Measurements from ENCODE around the gene DCUN1D2. TPM values are rescaled to one million over a fixed set of nuclear protein-coding genes. Genes with fewer than 3 reads are reported as not detected.
A peak's percentile ranks its signal among the peaks of the same experiment; 100 is the strongest.
"Not testable (repeated sequence)": the region's sequence is repeated elsewhere in the genome, so short reads cannot be mapped to it uniquely, and the experiment has no call there.

DCUN1D2 gene
- total RNA-seq, 1 experiment from 2014 or later = 10.8 TPM

GRCh38 chr13:113491418-113491883 is 940 bp upstream of the DCUN1D2 start:
- DNase-seq (ENCODE audit: low read depth) = peak; percentile 28

GRCh38 chr13:113489549-113490495 is 689 bp downstream of the DCUN1D2 start:
- DNase-seq (ENCODE audit: low read depth) = peak; percentile 48

GRCh38 chr13:113489171-113489548 is 1.4 kb downstream of the DCUN1D2 start:
- no peak for DNase-seq (ENCODE audit: low read depth)

GRCh38 chr13:113488283-113488682 is 2.2 kb downstream of the DCUN1D2 start:
- no peak for DNase-seq (ENCODE audit: low read depth)

GRCh38 chr13:113486698-113487097 is 3.8 kb downstream of the DCUN1D2 start:
- no peak for DNase-seq (ENCODE audit: low read depth)

- no peak for DNase-seq (ENCODE audit: low read depth)
Measured at GRCh38 chr13:113485545-113485944, 5.0 kb downstream of the DCUN1D2 start.

GRCh38 chr13:113483504-113484293 is 6.8 kb downstream of the DCUN1D2 start:
- no peak for DNase-seq (ENCODE audit: low read depth)

- DNase-seq (ENCODE audit: low read depth) = no peak
Measured at GRCh38 chr13:113483081-113483480, 7.4 kb downstream of the DCUN1D2 start.

- DNase-seq (ENCODE audit: low read depth) = no peak
Measured at GRCh38 chr13:113479179-113479578, 11.3 kb downstream of the DCUN1D2 start.

GRCh38 chr13:113477724-113478123 is 12.8 kb downstream of the DCUN1D2 start:
- no peak for DNase-seq (ENCODE audit: low read depth)

- no peak for DNase-seq (ENCODE audit: low read depth)
Measured at GRCh38 chr13:113476811-113477210, 13.7 kb downstream of the DCUN1D2 start.

GRCh38 chr13:113475911-113476310 is 14.6 kb downstream of the DCUN1D2 start:
- no peak for DNase-seq (ENCODE audit: low read depth)

GRCh38 chr13:113475280-113475679 is 15.2 kb downstream of the DCUN1D2 start:
- DNase-seq (ENCODE audit: low read depth) = no peak

GRCh38 chr13:113474179-113474578 is 16.3 kb downstream of the DCUN1D2 start:
- DNase-seq (ENCODE audit: low read depth) = no peak

- no peak for DNase-seq (ENCODE audit: low read depth)
Measured at GRCh38 chr13:113472355-113473025, 18.0 kb downstream of the DCUN1D2 start.

- no peak for DNase-seq (ENCODE audit: low read depth)
Measured at GRCh38 chr13:113471844-113472243, 18.7 kb downstream of the DCUN1D2 start.

GRCh38 chr13:113470635-113471163 is 19.8 kb downstream of the DCUN1D2 start:
- DNase-seq (ENCODE audit: low read depth) = not testable (repeated sequence)

GRCh38 chr13:113470073-113470472 is 20.4 kb downstream of the DCUN1D2 start:
- no peak for DNase-seq (ENCODE audit: low read depth)

GRCh38 chr13:113469582-113469981 is 20.9 kb downstream of the DCUN1D2 start:
- no peak for DNase-seq (ENCODE audit: low read depth)

- DNase-seq (ENCODE audit: low read depth) = no peak
Measured at GRCh38 chr13:113468472-113469201, 21.9 kb downstream of the DCUN1D2 start.

GRCh38 chr13:113468029-113468428 is 22.5 kb downstream of the DCUN1D2 start:
- DNase-seq (ENCODE audit: low read depth) = no peak

Data from LHCN-M2 (cell line).